ENCODE results near the gene VWF. TPM values are rescaled to one million over a fixed set of nuclear protein-coding genes. Genes with fewer than 3 reads are reported as not detected.

Gene VWF
- total RNA-seq, 1 donor = 0.72 TPM

DNA sequence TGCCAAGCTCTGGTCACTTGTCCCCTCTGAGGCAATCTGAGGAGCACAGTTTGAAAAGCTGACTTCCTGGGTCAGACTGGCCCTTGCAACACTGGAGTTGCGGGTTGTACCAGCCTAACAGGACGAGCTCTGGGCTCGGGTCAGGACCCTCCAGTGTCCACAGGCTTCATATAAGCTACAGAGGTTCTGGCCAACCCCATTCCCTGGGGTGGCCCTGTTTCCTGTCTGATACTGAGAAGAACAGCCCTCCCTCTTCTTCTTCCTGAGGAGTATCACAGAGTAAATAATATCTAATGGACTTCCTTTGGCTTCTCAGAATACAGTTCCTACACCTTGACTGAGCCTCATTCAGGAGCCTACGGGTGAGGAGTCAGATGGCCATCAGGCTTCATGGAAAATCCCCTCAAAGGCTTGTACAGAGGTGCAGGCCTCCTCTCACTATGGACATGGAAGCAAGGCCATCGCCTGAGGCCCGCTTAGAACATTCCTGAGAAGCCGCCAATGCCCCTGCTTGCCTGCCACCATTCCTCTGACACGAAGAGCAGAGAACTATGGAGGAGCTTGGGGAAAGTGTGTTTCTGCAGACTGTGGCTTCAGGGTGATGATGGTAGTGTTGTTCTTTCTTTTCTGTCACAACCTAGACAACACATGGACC lies 150.9 kb downstream of the VWF start:
- Histone ChIP-seq H2AFZ (ENCODE audit: low read length) (no peak overlapping the region), H3K4me2 (ENCODE audit: insufficient read depth, low read length) (no peak overlapping the region), H3K27ac (ENCODE audit: low read depth, low read length) (no peak overlapping the region), H3K27me3 (ENCODE audit: insufficient read depth, low read length) (peaks cover 39% of the 10 kb centered on the region), H3K4me1 (ENCODE audit: insufficient read depth, low read length) (no peaks in the 10 kb centered on the region), H3K79me2 (ENCODE audit: insufficient read depth, low read length) (no peaks in the 10 kb centered on the region), H4K20me1 (ENCODE audit: insufficient read depth, low read length) (no peaks in the 10 kb centered on the region), H3K36me3 (ENCODE audit: insufficient read depth, low read length) (no peaks in the 10 kb centered on the region), H3K9me3 (ENCODE audit: low read depth, low read length) (no peaks in the 10 kb centered on the region), H3K4me3 (ENCODE audit: insufficient read depth, low read length) (no peak overlapping the region)
- DNase-seq (ENCODE audit: insufficient read length, low spot score, missing footprints) = no peak
- TF ChIP-seq, protein P1, sequence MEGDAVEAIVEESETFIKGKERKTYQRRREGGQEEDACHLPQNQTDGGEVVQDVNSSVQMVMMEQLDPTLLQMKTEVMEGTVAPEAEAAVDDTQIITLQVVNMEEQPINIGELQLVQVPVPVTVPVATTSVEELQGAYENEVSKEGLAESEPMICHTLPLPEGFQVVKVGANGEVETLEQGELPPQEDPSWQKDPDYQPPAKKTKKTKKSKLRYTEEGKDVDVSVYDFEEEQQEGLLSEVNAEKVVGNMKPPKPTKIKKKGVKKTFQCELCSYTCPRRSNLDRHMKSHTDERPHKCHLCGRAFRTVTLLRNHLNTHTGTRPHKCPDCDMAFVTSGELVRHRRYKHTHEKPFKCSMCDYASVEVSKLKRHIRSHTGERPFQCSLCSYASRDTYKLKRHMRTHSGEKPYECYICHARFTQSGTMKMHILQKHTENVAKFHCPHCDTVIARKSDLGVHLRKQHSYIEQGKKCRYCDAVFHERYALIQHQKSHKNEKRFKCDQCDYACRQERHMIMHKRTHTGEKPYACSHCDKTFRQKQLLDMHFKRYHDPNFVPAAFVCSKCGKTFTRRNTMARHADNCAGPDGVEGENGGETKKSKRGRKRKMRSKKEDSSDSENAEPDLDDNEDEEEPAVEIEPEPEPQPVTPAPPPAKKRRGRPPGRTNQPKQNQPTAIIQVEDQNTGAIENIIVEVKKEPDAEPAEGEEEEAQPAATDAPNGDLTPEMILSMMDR (IDR thresholded peaks at IDR 0.05; ENCODE audit: extremely low read depth, low read depth, low read length) = no peak

DNA sequence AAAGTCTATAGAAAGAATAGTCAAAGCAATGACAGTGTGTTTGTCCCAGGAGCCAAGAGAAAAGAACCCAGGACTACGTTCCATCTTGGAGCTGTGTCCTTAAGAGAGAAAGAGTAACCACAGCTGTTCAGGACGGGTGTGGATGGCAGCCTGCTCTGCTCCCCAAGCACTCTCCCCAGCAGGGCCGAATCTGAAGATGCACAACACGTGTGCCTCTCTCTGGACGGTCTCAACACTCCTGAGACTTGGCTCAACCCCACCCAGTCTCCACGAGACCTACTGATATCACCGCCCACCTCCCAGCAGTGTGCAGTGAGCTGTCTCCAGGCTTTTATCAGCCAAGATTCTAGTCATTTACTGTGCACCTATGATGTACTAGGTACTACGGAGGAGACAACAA lies 152.1 kb downstream of the VWF start:
- Histone ChIP-seq H3K27me3 (ENCODE audit: insufficient read depth, low read length) (peaks cover 39% of the 10 kb centered on the region), H3K36me3 (ENCODE audit: insufficient read depth, low read length) (no peaks in the 10 kb centered on the region), H3K4me1 (ENCODE audit: insufficient read depth, low read length) (no peaks in the 10 kb centered on the region), H3K4me2 (ENCODE audit: insufficient read depth, low read length) (no peak overlapping the region), H4K20me1 (ENCODE audit: insufficient read depth, low read length) (no peaks in the 10 kb centered on the region), H3K27ac (ENCODE audit: low read depth, low read length) (no peak overlapping the region), H3K4me3 (ENCODE audit: insufficient read depth, low read length) (no peak overlapping the region), H2AFZ (ENCODE audit: low read length) (no peak overlapping the region), H3K79me2 (ENCODE audit: insufficient read depth, low read length) (no peaks in the 10 kb centered on the region), H3K9me3 (ENCODE audit: low read depth, low read length) (no peaks in the 10 kb centered on the region)
- DNase-seq (ENCODE audit: insufficient read length, low spot score, missing footprints) = no peak
- TF ChIP-seq, protein P1 (IDR thresholded peaks at IDR 0.05; ENCODE audit: extremely low read depth, low read depth, low read length) = no peak

DNA sequence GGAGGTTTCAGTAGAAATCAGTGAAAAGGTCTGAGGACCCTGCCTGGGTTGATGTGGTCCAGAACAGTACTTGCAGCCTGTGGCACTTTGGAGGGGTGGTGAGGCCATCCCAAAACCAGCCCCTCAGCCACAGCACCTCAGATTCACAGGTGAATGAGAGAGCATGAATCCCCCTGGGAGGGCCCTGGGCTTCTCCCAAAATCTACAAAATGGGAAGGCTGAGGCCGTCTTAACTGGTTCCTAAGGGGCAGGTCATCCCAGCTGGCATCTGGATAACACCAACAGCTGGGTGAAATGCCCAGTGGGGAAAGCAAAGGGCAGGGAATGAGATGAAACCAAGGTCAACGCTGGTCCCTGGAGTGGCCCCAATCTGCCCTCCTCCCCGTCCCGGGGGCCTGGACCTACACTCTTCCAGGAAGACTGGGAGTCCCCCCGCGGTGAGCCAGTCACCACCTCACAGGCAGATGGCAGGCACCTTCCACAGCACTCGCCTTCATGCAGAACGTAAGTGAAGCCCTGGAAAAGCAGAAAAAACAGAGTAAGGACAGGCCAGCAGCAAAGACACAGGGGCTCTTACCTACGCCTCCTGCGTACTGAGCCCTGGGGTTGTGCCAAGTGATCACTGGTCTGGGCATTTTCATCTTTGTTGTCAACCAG lies 153.1 kb downstream of the VWF start:
- no peak overlapping the region for H3K4me2 ChIP-seq (ENCODE audit: insufficient read depth, low read length)
- H3K36me3 ChIP-seq (ENCODE audit: insufficient read depth, low read length) = no peaks in the 10 kb centered on the region
- no peak for DNase-seq (ENCODE audit: insufficient read length, low spot score, missing footprints)
- H3K27me3 ChIP-seq (ENCODE audit: insufficient read depth, low read length) = peaks cover 36% of the 10 kb centered on the region
- no peaks in the 10 kb centered on the region for H3K9me3 ChIP-seq (ENCODE audit: low read depth, low read length)
- no peaks in the 10 kb centered on the region for H4K20me1 ChIP-seq (ENCODE audit: insufficient read depth, low read length)
- no peaks in the 10 kb centered on the region for H3K4me1 ChIP-seq (ENCODE audit: insufficient read depth, low read length)
- no peak overlapping the region for H3K4me3 ChIP-seq (ENCODE audit: insufficient read depth, low read length)
- no peak overlapping the region for H2AFZ ChIP-seq (ENCODE audit: low read length)
- no peaks in the 10 kb centered on the region for H3K79me2 ChIP-seq (ENCODE audit: insufficient read depth, low read length)
- TF ChIP-seq, protein P1 (IDR thresholded peaks at IDR 0.05; ENCODE audit: extremely low read depth, low read depth, low read length) = no peak
- H3K27ac ChIP-seq (ENCODE audit: low read depth, low read length) = no peak overlapping the region

DNA sequence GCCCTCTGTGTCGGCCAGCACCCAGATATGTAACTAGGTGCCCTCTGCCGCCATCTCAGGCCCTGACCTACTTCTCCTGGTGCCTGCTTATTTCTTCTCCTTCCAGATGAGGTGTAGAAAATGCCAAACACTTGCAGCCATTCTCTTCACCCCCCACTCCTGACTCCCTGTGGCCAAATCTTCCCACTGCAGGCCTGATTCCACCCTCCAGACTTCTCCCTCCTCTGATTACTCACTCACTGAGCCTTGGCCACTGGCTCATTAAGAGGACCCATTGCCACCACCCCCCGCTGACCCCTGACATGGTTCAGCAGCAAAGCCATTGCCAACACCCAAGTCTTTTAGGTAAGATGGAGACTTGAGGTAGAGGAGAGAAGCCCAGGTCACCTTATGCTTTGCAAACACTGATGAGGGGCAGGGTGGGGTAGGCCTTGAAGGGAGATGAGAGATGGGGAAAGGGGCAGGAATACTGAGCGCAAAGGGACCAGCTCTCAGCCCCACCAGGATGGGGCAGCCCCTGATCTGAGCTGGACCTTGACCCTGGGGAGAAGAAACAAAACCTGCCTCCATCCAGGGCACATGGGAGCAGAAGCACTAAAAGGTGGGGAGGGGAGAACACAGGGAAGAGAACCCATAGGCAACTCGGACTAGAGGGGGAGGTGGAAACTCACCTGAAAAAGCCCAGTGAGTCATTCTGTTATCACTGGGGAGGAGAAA lies 154.3 kb downstream of the VWF start:
- Histone ChIP-seq H2AFZ (ENCODE audit: low read length) (no peak overlapping the region), H3K27ac (ENCODE audit: low read depth, low read length) (no peak overlapping the region), H3K27me3 (ENCODE audit: insufficient read depth, low read length) (peaks cover 38% of the 10 kb centered on the region), H3K9me3 (ENCODE audit: low read depth, low read length) (no peaks in the 10 kb centered on the region), H3K79me2 (ENCODE audit: insufficient read depth, low read length) (no peaks in the 10 kb centered on the region), H3K4me1 (ENCODE audit: insufficient read depth, low read length) (no peaks in the 10 kb centered on the region), H4K20me1 (ENCODE audit: insufficient read depth, low read length) (no peaks in the 10 kb centered on the region), H3K4me3 (ENCODE audit: insufficient read depth, low read length) (no peak overlapping the region), H3K36me3 (ENCODE audit: insufficient read depth, low read length) (no peaks in the 10 kb centered on the region), H3K4me2 (ENCODE audit: insufficient read depth, low read length) (no peak overlapping the region)
- DNase-seq (ENCODE audit: insufficient read length, low spot score, missing footprints) = no peak
- TF ChIP-seq, protein P1 (IDR thresholded peaks at IDR 0.05; ENCODE audit: extremely low read depth, low read depth, low read length) = peak; percentile 17

Data from osteoblast (primary cell).